ENCODE measurements around the gene IPO13.
A peak's percentile ranks its signal among the peaks of the same experiment; 100 is the strongest.

The IPO13 gene

DNA sequence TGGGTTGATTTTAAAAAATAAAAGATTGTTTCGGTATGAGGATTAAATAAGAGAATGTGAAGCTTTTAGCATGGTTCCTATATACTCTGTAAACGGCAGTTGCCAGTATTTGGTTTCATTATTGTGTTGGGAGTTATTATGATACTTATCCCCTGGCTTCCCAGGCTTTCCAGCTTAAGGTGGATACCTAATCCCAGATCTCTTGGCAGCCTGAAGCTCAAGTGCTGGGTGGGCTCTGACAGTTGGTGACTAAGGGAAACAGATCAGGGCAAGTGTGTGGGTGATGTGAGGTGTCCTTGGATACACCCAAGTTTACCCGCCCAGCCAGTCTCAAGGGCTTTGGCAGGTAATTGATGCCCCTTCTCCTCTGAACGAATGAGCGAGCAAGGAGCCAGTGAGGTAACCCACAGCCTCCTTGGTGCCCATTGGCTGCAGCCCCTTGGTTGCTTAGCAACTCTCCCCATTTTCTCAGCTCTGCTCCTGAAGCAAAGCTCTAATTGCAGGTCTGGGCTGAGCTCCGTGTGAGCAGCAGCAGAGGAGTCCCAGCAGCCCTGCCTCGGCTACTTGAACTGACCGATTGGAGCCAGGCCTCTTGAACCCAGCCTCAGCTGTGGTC, 6.1 kb downstream of the IPO13 start:
- DNase-seq = no peak

DNA sequence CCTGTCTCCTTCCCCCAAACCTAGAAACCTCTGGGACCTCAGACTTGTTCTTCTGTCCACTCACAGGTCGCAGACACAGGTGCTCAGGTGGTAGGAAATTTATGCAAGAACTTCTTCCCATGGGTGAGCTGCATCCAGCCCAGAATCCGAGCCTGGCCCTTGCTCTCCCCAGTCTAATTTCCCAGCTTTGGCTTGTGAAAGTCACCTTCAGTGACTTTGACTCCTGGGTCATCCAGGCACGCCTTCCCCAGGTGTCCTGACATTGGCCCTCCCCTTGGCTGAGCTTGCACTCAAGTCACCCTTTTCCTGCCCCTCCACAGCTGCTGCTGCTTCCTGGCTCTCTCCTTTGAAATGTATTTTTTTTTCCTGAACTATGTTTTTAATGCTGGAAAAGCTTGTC, 6.6 kb downstream of the IPO13 start:
- no peak for DNase-seq

DNA sequence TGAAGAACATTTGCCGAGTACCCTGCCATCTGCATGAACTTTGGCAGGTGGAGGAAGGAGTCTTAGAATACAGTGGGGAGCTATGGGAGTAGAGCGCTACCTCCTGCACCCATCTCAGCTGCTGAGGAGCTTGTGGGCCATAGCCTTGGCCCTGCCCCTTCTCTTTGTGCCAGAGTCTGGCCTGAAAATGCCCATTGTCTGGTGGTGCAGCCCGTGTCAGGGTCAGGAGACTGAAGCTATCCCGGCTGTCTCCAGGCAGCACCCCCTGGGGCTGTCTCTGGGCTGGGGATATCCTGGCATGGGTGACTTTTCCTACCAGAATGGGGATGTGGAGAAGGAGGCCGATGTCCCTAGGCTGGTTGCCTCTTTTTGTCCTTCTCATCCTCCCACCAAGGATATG, 7.3 kb downstream of the IPO13 start:
- DNase-seq = no peak

DNA sequence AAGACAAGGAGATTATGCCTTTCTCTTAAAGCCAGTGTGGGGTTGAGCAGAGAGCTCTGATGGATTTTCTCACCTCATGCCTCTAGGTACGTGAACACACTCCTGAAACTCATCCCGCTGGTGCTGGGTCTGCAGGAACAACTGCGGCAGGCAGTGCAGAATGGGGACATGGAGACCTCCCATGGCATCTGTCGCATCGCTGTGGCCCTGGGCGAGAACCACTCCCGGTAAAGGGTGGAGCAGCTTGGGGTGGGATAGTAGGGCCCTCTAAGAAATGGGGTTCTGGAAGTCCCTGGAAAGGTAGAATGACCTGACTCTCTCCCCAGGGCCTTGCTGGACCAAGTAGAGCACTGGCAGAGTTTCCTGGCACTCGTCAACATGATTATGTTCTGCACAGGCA, 9.5 kb downstream of the IPO13 start:
- DNase-seq = no peak

DNA sequence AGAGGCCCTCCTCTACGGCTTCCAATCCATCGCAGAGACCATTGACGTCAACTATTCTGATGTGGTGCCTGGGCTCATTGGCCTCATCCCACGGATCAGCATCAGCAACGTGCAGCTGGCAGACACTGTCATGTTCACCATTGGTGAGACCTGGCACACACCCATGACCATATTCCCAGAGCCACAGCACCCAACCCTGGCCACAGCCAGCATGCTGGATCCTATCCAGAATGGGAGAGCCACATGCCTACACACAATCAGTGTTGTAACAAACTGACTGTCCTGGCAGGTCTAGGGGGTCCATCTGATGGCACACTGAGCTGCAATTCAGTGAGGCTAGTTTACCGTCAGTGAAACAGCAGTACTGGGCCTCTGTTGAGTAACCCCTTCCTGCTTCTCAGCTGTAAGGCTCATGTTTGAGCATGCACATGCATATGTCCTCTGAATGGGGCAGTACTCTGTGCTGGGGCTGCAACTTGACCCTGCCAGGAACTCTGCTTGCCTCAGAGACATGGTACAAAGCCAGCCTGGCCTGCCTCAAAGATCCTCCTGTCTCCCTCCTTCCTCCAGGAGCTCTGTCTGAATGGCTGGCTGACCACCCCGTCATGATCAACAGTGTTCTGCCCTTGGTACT, 10.8 kb downstream of the IPO13 start:
- no peak for DNase-seq

DNA sequence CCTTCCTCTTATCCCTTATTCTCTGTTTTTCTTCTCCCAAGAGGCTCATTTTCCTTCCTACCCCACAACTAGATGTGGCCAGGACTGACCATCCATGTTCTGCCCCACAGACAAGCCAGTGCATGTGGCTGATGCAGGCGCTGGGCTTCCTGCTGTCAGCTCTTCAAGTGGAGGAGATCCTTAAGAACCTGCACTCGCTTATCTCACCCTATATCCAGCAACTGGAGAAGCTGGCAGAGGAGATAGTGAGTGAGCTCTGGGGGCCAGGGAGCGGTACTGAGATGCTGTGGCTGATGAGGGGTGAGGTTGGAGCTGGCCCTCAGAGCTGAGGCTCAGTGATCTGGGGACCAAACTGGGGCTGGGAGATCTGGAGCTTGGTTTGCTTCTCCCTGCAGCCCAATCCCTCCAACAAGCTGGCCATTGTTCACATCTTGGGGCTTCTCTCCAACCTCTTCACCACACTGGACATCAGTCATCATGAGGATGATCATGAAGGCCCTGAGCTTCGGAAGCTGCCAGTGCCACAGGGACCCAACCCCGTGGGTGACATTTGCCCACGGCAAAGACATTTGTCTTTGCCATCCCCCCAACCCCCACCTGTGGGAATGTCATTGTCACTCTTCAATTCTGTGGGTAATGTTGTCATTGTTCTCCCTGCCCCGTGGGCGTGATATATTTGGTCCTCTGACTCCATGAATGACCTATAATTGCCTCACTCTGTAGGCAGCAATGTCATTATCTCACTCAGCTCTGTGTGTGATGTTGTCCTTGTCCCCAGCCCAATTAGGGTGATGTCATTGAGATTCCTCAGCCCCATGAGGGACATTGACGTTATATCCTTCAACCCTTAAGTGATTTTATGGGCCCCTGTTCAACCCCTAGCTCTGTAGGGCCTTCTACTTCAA, 11.9 kb downstream of the IPO13 start:
- no peak for DNase-seq

DNA sequence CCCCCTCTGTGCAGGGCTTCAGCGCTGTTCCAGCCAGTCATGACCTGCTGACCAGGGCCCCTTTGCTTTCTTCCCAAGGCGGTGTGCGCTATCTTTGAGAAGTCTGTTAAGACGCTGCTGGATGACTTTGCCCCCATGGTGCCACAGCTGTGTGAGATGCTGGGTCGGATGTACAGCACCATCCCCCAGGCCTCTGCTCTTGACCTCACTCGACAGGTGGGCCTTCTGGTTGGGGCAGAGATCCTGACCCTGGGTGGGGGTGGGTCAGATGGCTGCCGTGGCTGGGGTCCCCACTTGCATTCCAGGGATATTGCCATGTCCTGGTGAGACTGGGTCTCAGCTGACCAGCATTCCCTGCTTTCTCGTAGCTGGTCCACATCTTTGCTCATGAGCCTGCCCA, 14.0 kb downstream of the IPO13 start:
- no peak for DNase-seq

DNA sequence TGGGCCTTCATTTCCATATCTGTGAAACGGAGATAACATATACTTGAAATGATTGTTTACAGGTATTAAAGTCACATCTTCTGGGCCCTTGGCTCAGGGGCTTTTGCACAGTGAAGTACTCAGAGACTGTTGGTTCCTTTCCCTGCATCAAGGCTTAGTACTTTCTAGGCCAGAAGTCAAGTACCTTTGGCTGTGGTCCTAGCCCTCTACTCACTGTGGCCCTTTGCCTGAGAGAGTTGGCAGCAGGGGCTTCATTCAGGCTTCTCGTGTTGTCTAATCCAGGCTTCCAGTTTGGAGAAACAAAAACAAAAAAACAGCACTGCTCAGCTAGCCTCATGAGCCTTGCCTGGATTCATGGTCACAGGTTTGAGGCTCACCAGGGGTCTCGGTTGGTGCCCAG, 14.9 kb downstream of the IPO13 start:
- DNase-seq = no peak

DNA sequence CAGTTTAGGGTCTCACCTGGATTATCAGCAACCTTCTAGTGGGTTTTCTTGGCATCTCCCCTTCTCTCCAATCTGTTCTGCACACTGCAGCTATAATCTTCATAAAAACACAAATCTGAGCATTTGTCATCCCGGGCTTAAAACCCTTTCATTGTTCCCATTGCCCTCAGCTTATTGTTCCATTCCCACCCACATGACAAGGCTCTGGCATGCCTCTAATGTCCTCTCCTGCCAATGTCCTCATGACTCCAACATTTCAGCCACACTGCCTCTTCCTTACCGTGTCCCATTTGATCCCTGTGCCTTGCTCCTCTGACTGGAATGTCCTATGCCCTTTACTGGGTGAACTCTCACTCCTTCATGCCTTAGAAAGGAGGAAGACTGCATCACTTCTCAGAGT, 15.6 kb downstream of the IPO13 start:
- DNase-seq = no peak

DNA sequence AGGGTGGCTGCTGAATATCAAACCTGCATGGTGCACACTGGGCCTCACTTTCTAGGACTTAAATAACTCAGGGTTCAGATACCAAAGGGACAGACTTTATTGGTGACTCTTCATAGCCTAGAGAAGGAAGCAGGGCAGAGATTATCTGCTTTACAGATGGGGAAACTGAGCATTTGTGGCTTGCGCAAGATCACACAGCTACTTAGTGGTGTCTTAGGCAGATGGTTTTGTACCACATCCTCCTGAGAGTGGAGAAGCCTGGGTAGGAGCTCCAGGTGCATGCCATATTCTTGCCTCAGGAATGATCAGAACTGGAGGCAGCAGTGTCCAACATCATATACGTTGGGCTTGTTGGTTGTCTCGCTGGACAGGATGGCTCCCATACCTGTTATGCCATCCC, 16.3 kb downstream of the IPO13 start:
- no peak for DNase-seq

DNA sequence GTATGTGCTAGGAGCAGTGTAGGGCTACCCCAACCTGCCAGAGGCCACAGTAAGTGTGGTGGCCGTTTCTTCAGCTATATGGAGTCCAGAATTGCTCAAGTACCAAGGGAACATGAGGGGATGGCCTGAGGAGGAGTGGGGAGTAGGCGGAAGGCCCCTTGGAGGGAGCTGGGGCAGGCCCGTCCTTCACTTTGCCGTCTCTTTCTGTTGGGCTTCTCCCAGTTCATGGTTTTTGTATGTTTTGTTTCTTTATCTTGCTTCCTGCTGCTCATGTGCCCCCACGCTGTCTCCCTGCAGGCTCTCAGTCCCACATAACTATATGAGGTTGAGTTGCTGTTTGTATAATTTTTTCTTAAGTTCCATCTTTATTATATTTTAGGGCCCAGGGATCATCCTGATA, 17.1 kb downstream of the IPO13 start:
- DNase-seq = no peak

DNA sequence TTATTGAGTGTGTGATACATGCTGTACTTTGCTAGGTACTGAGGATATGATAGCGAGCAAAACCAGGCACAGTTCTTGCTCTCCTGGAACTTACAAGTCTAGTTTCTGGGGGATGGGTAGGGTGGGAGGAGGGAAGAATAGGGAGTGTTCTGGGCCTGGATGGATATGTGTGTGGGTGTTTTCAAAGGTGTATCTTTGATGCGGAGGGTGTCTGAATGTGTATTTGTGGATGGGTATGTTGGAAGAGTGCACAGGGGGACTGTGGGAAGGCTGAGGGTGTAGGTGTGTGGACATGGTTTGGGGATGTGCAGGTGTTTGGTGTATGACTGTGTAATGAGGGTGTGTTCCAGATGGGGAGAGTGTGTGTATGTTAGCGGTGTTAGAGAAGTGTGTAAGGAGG, 18.6 kb downstream of the IPO13 start:
- DNase-seq = no peak

DNA sequence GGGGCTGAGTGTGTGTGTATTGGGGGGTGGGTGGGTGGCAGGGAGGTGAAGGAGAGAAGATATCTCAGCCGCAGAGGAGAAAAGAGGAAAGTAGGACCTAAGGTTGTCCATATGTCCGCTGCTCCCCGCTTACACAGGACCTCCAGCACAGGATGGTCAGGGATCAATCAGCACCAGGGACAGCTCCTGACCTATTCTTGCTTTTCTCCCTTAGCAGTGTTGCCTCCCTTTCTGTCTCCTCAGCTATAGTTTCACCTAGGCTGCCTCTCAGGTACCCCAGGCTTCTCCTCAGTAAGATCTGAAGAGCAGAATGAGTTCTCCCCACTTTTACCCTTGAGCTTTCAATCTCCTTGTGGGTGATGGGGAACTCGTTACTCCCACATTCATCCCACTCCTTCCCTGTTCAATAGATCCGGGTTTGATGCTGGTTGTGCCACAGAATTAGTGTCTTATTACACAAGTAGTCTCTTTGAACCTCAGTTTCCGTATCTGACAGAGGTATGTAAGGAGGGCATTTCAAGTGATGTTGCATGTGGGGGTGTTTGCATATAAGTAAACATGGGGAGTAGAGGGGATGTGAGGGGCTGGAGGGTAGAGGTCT, 21.7 kb downstream of the IPO13 start:
- no peak for DNase-seq

DNA sequence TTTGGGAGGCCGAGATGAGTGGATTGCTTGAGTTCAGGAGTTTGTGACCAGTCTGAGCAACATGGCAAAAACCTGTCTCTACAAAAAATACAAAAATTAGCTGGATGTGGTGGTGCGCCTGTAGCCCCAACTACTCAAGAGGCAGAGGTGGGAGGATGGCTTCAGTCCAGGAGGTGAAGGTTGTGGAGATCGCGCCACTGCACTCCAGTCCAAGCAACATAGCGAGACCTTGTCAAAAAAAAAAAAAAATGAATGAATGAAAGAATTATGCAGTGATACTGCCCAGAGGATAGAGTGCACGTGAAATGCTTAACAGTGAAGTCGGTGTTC, 22.6 kb downstream of the IPO13 start:
- DNase-seq = no peak

DNA sequence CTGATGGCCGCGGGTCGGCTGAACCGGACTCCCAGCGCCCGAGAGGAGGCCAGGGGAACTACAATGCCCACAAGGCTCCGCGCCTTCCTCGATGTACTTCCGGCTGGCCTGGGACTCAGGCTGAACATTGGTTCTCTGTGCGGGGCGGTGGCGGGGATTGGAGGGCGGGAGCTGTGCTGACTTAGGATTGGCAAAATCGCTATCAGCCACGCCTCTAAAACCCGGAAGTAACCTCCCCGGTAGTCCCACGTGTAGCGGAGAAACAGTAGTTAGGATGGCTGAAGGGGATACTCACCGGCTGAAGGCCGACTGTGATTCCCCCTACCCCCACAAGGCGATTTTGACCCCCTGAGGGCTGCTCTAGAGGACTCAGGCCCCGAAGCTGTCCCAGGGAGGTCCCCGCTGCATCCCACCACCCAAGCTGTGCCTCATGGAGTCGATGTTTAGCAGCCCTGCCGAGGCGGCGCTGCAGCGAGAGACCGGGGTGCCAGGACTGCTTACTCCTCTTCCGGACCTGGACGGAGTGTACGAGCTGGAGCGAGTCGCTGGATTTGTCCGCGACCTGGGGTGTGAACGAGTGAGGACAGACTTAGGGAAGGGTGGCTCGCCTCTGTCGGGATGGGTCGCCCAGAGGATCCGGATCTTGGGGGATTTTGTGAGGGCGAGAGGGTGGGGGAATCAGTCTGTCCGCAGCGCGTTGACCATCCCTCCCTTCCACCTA, 23.2 kb downstream of the IPO13 start, which contains the start of gene DPH2:
Gene DPH2 (plus strand): TSS at position 265 of the 721 bp plus-strand sequence. CDS start 166 bp downstream, at position 431.
- peak; percentile 98 for DNase-seq

DNA sequence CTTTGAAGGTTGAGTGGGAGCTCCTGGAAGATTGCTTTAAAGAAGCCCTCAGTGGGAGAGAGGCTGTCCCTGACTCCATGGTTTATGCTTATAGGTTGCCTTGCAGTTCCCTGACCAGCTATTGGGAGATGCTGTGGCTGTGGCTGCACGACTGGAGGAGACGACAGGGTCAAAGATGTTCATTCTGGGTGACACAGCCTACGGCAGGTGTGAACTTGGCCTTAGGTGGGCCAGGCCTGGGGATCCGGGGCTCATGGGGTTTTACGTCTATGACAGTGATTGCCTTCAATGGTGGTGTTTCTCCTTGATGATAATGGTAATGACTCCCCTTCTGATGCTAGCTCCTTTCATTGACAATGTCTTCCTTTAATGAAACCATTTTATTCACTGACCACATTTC, 23.8 kb downstream of the IPO13 start:
- DNase-seq = no peak

DNA sequence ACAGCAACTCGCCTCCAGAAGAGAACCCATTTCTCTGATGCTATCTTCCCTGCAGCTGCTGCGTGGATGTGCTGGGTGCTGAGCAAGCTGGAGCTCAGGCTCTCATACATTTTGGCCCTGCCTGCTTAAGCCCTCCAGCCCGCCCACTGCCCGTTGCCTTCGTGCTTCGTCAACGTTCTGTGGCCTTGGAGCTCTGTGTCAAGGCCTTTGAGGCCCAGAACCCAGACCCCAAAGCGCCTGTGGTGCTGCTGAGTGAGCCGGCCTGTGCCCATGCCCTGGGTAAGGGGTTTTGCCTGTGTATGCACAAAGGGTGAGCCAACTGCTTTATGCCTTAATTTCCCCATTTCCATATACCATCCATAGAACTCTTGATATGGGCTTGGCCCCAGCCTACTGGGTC, 24.2 kb downstream of the IPO13 start:
- DNase-seq = no peak

DNA sequence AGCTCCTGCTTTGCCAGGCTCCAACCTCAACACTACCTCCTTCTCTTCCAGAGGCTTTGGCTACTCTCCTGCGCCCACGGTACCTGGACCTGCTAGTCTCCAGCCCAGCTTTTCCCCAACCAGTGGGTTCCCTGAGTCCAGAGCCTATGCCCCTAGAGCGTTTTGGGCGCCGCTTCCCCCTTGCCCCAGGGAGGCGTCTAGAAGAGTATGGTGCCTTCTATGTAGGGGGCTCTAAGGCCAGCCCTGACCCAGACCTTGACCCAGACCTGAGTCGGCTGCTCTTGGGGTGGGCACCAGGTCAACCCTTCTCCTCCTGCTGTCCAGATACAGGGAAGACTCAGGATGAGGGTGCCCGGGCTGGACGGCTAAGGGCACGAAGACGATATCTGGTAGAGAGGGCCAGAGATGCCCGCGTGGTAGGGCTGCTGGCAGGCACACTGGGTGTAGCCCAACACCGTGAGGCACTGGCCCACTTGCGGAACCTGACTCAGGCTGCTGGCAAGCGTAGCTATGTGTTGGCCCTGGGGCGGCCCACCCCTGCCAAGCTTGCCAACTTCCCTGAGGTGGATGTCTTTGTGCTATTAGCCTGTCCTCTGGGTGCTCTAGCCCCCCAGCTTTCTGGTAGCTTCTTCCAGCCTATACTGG, 24.7 kb downstream of the IPO13 start:
- no peak for DNase-seq

DNA sequence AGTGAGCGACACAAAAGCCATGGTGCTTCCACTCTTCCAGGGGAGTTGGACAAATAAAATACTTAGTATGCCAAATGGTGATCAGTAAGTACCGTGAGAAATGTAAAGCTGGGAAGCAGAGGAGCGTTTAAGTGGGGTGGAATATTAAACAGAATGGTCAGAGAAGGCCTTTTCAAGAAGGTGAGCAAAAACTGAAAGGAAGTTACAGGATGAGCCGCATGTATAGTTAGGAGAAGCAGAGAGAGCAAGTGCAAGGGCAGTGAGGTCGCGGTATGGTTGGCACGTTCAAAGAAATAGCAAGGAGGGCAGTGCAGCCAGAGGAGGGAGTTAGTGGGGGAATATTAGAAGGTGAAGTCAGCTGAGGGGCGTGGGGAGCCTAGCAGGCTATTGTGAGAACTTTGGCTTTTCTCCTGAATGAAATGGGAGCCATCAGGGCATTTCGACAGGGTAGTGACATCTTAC, 27.3 kb downstream of the IPO13 start:
- peak; percentile 23 for DNase-seq

DNA sequence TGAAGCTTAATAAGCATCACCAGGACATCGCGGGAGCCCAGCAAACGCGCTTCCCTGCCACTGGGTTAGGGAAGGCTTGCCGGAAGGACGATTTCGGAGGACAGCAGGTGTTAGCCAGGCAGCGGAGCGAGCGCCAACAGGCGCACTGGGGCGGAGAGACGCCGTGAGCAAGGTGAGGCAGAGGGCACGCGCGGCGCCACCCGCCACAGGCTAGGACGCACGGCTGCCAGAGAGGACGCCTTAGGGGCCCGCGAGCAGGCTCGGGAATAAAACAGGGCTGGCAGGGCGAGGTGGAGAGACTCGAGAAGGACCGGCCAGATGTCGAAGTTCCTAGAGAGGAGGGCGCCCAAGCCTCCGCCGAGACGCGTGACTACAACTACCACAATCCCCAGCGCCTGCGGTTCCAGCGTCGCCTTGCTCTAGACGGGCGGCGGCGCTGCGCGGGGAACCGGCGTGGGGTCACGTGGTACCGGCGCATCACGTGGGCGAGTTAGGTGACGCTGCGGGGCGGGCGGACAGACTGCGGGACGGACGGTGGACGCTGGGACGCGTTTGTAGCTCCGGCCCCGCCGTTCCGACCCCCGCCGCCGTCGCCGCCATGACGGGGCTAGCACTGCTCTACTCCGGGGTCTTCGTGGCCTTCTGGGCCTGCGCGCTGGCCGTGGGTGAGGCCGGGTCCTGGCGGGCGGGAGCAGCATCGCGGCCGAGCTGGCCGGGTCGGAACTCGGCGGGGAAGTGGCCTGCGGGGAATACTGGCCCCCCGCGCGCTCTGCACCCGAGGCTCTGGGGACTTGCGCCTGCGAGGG, 27.9 kb downstream of the IPO13 start, which contains the start of gene ATP6V0B:
Gene ATP6V0B (plus strand): TSS at position 518 of the 806 bp plus-strand sequence. CDS start 81 bp downstream, at position 599.
- peak; percentile 98 for DNase-seq

DNA sequence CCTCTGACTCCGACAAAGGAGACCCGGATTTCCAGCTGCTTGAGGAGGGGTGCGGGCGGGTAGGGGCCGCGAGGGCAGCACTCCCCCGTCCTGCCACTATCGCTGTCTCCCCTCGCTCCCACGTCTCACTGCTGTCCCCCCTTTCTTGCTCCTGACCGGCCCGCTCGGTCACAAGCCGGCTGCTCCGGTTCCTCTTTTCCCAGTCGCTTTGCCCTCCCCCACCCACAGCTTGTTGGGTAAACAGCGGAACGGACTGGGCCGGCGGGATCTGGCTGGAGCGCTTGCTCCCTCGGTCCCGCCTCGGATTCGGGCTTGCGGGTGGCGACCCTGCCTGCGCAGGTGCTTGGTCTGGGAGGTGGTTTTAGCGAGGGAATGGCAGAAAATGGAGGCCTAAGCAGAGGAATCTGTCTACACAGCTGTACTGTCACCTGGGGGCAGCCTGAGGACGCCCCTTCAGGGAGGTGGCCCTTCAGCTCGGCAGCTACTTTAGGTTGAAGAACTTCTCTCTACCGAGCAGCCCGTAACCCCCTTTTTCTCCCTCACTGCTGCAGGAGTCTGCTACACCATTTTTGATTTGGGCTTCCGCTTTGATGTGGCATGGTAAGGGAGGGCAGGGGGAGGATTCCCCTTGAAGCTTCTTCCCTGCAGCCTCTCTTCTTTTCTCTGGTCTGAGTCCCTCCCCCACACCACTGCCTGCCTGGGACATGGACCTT, 28.7 kb downstream of the IPO13 start:
- peak; percentile 33 for DNase-seq

Data from stimulated activated CD4-positive, alpha-beta T cell treated with anti-CD3 and anti-CD28 coated beads, Interleukin-15, amount 100 ng/mL, for 24 hours (primary cell).